ENCODE data around the gene SYTL1. TPM values are rescaled to one million over a fixed set of nuclear protein-coding genes. Genes with fewer than 3 reads are reported as not detected.

Gene SYTL1
- total RNA-seq, 2 donors from 2014 or later: 6.7 to 7.5 TPM

- Histone ChIP-seq H3K4me1 (ENCODE audit: control insufficient read depth, insufficient read depth, low read length) (no peaks in the 10 kb centered on the region), H3K27ac (ENCODE audit: low read depth, low read length) (no peak overlapping the region), H3K9ac (ENCODE audit: extremely low read depth, low read length, poor library complexity, severe bottlenecking) (no peak overlapping the region), H3K36me3 (ENCODE audit: control insufficient read depth, insufficient read depth, low read length) (no peaks in the 10 kb centered on the region), H3K9me3 (ENCODE audit: control insufficient read depth, low read length) (no peaks in the 10 kb centered on the region), H3K4me3 (ENCODE audit: low read length) (no peak overlapping the region), H3K27me3 (ENCODE audit: control insufficient read depth, insufficient read depth, low read length, poor library complexity, severe bottlenecking) (peaks cover 21% of the 10 kb centered on the region)
- WGBS, 2 experiments (ENCODE audit: insufficient coverage in 1 of 2, insufficient read length in 1 of 2): 81 to 86% methylated on average over 5 to 11 of the region's 11 CpGs
- TF ChIP-seq CTCF (conservative IDR thresholded peaks at IDR 0.05): no peak
- H3K4me3 Mint-ChIP-seq: no peak overlapping the region
- DNase-seq: no peak
- H3K27me3 Mint-ChIP-seq (ENCODE audit: insufficient read depth): peaks cover 36% of the 10 kb centered on the region
- H3K4me1 Mint-ChIP-seq: peaks cover 15% of the 10 kb centered on the region
- no peak overlapping the region for H3K27ac Mint-ChIP-seq
- no peaks in the 10 kb centered on the region for H3K9me3 Mint-ChIP-seq
- no peaks in the 10 kb centered on the region for H3K36me3 Mint-ChIP-seq (ENCODE audit: low read depth)
These were observed 23.0 kb downstream of the SYTL1 start for GRCh38 chr1:27364696-27365371.

- Histone ChIP-seq H3K4me3 (ENCODE audit: low read length) (peak overlapping the region; percentile 88), H3K27me3 (ENCODE audit: control insufficient read depth, insufficient read depth, low read length, poor library complexity, severe bottlenecking) (peaks cover 15% of the 10 kb centered on the region), H3K36me3 (ENCODE audit: control insufficient read depth, insufficient read depth, low read length) (no peaks in the 10 kb centered on the region), H3K9me3 (ENCODE audit: control insufficient read depth, low read length) (no peaks in the 10 kb centered on the region), H3K9ac (ENCODE audit: extremely low read depth, low read length, poor library complexity, severe bottlenecking) (no peak overlapping the region), H3K4me1 (ENCODE audit: control insufficient read depth, insufficient read depth, low read length) (no peaks in the 10 kb centered on the region), H3K27ac (ENCODE audit: low read depth, low read length) (peak overlapping the region; percentile 59)
- no peak for TF ChIP-seq CTCF (conservative IDR thresholded peaks at IDR 0.05)
- DNase-seq: peak; percentile 97
- no peaks in the 10 kb centered on the region for H3K9me3 Mint-ChIP-seq
- H3K4me3 Mint-ChIP-seq: peak overlapping the region; percentile 70
- H3K27ac Mint-ChIP-seq: peak overlapping the region; percentile 85
- no peaks in the 10 kb centered on the region for H3K36me3 Mint-ChIP-seq (ENCODE audit: low read depth)
- H3K4me1 Mint-ChIP-seq: peaks cover 12% of the 10 kb centered on the region
- H3K27me3 Mint-ChIP-seq (ENCODE audit: insufficient read depth): peaks cover 31% of the 10 kb centered on the region
- WGBS, 2 experiments (ENCODE audit: insufficient coverage in 1 of 2, insufficient read length in 1 of 2): 9 to 27% methylated on average over 12 to 40 of the region's 40 CpGs
These were observed 23.7 kb downstream of the SYTL1 start for GRCh38 chr1:27365372-27366112.

GRCh38 chr1:27366113-27366410, 24.2 kb downstream of the SYTL1 start:
- Mint-ChIP-seq H3K4me3 (peak overlapping the region; percentile 70), H3K27me3 (ENCODE audit: insufficient read depth) (peaks cover 25% of the 10 kb centered on the region), H3K27ac (peak overlapping the region; percentile 85), H3K9me3 (no peaks in the 10 kb centered on the region), H3K4me1 (peaks cover 12% of the 10 kb centered on the region), H3K36me3 (ENCODE audit: low read depth) (no peaks in the 10 kb centered on the region)
- H3K9me3 ChIP-seq (ENCODE audit: control insufficient read depth, low read length): no peaks in the 10 kb centered on the region
- H3K36me3 ChIP-seq (ENCODE audit: control insufficient read depth, insufficient read depth, low read length): no peaks in the 10 kb centered on the region
- peak overlapping the region; percentile 88 for H3K4me3 ChIP-seq (ENCODE audit: low read length)
- DNase-seq: peak; percentile 95
- no peak for TF ChIP-seq CTCF (conservative IDR thresholded peaks at IDR 0.05)
- H3K27ac ChIP-seq (ENCODE audit: low read depth, low read length): peak overlapping the region; percentile 59
- H3K27me3 ChIP-seq (ENCODE audit: control insufficient read depth, insufficient read depth, low read length, poor library complexity, severe bottlenecking): peaks cover 10% of the 10 kb centered on the region
- H3K9ac ChIP-seq (ENCODE audit: extremely low read depth, low read length, poor library complexity, severe bottlenecking): no peak overlapping the region
- 0% methylated on average over 5 to 30 of the region's 30 CpGs for WGBS, 2 experiments (ENCODE audit: insufficient coverage in 1 of 2, insufficient read length in 1 of 2)
- no peaks in the 10 kb centered on the region for H3K4me1 ChIP-seq (ENCODE audit: control insufficient read depth, insufficient read depth, low read length)
